ENCODE data around the gene FAM151B.

The FAM151B gene

DNA sequence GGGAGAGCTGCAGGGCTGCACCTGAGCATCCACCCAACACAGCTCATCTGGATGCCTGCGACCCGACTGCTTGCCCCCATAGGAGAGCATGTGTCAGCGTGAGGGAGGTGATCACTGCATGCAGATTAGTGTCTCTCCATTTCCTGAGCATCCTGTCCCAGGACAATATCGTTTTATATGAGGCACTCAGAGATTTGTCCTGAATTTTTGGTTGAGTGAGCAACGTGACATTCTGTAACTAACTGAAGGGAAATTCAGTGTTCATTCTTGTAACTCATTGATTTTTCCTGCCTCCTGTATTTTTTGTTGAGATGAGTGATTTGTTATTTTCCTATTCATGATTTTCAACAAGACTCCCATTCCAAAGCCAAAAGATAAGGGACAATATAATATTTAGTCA is 102.9 kb downstream of the FAM151B start:
- DNase-seq, result no peak
- no peak for ATAC-seq

DNA sequence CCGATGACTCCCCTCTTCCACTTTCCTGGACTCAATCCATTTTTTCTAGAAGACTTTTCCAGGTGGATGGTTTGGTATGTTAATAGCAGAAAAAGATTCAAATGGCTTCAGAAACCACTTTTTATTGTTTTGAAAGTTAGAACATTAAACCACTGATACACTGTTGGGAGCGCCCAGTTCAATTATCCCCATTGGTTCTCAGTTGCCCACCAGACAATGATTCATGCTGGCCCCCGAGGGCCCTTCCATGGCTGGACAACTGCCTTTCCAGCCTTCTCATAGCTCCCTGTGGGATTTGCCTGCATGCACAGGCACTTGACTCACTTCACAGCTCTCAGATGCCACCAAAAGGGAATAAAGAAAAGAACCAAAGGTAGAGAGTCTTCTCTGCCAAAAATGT is 103.5 kb downstream of the FAM151B start:
- ATAC-seq (no peak), DNase-seq (no peak)

GRCh38 chr5:80592105-80592504 is 104.2 kb downstream of the FAM151B start:
- ATAC-seq (no peak), DNase-seq (no peak)

Measured in stimulated activated naive CD8-positive, alpha-beta T cell treated with anti-CD3 and anti-CD28 coated beads, Interleukin-15, Interleukin-2, amounts not matched to agents 100 U/mL and 50 U/mL, for 24 hours (primary cell).